K562 treated with DMSO at 1 percent for 48 hours (cell line): Measurements from ENCODE around the gene PRAC1. TPM values are rescaled to one million over a fixed set of nuclear protein-coding genes. Genes with fewer than 3 reads are reported as not detected.

Experiments
- total RNA-seq: library from RNA; unstranded; fragments of 300-600 nt; gene quantifications from 2 replicates; pipeline ENCODE4 v1.2.3, GENCODE V29; 2022; ENCODE audit warnings: low replicate concordance; ENCODE audit errors: extremely low read depth

The PRAC1 gene
- total RNA-seq: not detected in 2 replicates

GRCh38 chr17:48722201-48722907, at the start of gene PRAC1:
PRAC1 (minus strand) TSS chr17:48722518; CDS start chr17:48722392, 126 bp downstream.

GRCh38 chr17:48728232-48729231, 6.2 kb upstream of the PRAC1 start, which contains the start of gene HOXB13:
HOXB13 (minus strand) TSS chr17:48728750; CDS start chr17:48728593, 157 bp downstream.

GRCh38 chr17:48722915-48723422, 651 bp upstream of the PRAC1 start, which contains the start of gene PRAC2:
PRAC2 (plus strand) TSS chr17:48723185; CDS start chr17:48724411, 1,226 bp downstream.

Other genes starting within 250 kb of the PRAC1 start
- gene HOXB1, start 191.5 kb downstream of the PRAC1 start, total RNA-seq: not detected in 2 replicates
- not detected in 2 replicates for gene HOXB2, start 177.4 kb downstream of the PRAC1 start, total RNA-seq
- not detected in 2 replicates for gene HOXB4, start 144.2 kb downstream of the PRAC1 start, total RNA-seq
- not detected in 2 replicates for gene HOXB3, start 132.3 kb downstream of the PRAC1 start, total RNA-seq
- not detected in 2 replicates for gene HOXB5, start 128.7 kb downstream of the PRAC1 start, total RNA-seq
- gene HOXB6, start 117.5 kb downstream of the PRAC1 start, total RNA-seq: not detected in 2 replicates
- gene HOXB7, start 111.5 kb downstream of the PRAC1 start, total RNA-seq: not detected in 2 replicates
- not detected in 2 replicates for gene HOXB8, start 107.2 kb downstream of the PRAC1 start, total RNA-seq
- gene HOXB9, start 96.2 kb downstream of the PRAC1 start, total RNA-seq: not detected in 2 replicates
- gene PRAC2, start 667 bp upstream of the PRAC1 start, total RNA-seq: not detected in 2 replicates
- gene HOXB13, start 6.2 kb upstream of the PRAC1 start, total RNA-seq: not detected in 2 replicates
- gene TTLL6, start 94.7 kb upstream of the PRAC1 start, total RNA-seq: not detected in 2 replicates
- not detected in 2 replicates for gene CALCOCO2, start 108.5 kb upstream of the PRAC1 start, total RNA-seq
- gene ATP5MC1, start 170.3 kb upstream of the PRAC1 start, total RNA-seq: not detected in 2 replicates
- gene UBE2Z, start 185.9 kb upstream of the PRAC1 start, total RNA-seq: not detected in 2 replicates
- gene SNF8, start 222.3 kb upstream of the PRAC1 start, total RNA-seq: not detected in 2 replicates
- gene GIP, start 246.1 kb upstream of the PRAC1 start, total RNA-seq: not detected in 2 replicates